ENCODE data around the gene MYEOV.

GRCh38 chr11:69342588-69343330 is 48.8 kb downstream of the MYEOV start:
- TF ChIP-seq CTCF (IDR thresholded peaks at IDR 0.05) (no peak), POLR2A (IDR thresholded peaks at IDR 0.05) (no peak)

All from esophagus squamous epithelium (tissue), 4 donors.